GM23338 (cell line): ENCODE results near the gene ST8SIA3.

Experiments
- CREB1 ChIP-seq: fragments of 250-450 bp; sonication (Bioruptor Pico); IDR thresholded peaks from 2 replicates; pipeline ENCODE4 v1.5.0; 2020; ENCODE audit warnings: low read depth, mild to moderate bottlenecking, moderate library complexity
- EZH2 ChIP-seq: fragments of 200-600 bp; sonication (generic); IDR thresholded peaks from one replicate; pipeline ENCODE4 v1.8.0; 2017; ENCODE audit warnings: antibody characterized with exemption, mild to moderate bottlenecking, low read depth; ENCODE audit not compliant: unreplicated experiment
- EZH2phosphoT487 ChIP-seq: fragments of 200-600 bp; sonication (generic); IDR thresholded peaks from one replicate; pipeline ENCODE4 v1.8.1; 2018; ENCODE audit warnings: antibody characterized with exemption; ENCODE audit not compliant: unreplicated experiment
- POLR2AphosphoS5 ChIP-seq: IDR thresholded peaks from 2 replicates; pipeline ENCODE4 v1.6.1; 2016; ENCODE audit warnings: antibody characterized with exemption, low read depth
- STAT1 ChIP-seq: IDR thresholded peaks from one replicate; pipeline ENCODE4 v1.6.1; 2016; ENCODE audit warnings: antibody characterized with exemption; ENCODE audit not compliant: unreplicated experiment
- ZNF114 ChIP-seq: fragments of 250-450 bp; sonication (Bioruptor Pico); IDR thresholded peaks from 2 replicates; pipeline ENCODE4 v1.5.0; 2020; ENCODE audit warnings: mild to moderate bottlenecking, moderate library complexity
- TF ChIP-seq, protein P1 (sequence below): IDR thresholded peaks from one replicate; pipeline ENCODE4 v1.6.1; 2018; ENCODE audit warnings: antibody characterized with exemption; ENCODE audit not compliant: unreplicated experiment
- TF ChIP-seq, protein P2 (sequence below), 2 experiments: fragments of 200-600 bp in 1 of 2; sonication (generic) in 1 of 2; conservative IDR thresholded peaks; 2 replicates each; pipeline versions ENCODE4 v1.5.1 to v1.6.1; 2016 to 2017; ENCODE audit warnings: antibody characterized with exemption in 2 of 2, low read depth in 2 of 2, mild to moderate bottlenecking in 2 of 2, moderate library complexity in 1 of 2
- TF ChIP-seq, protein P3 (sequence below): fragments of 250-450 bp; sonication (Bioruptor Pico); IDR thresholded peaks from 2 replicates; pipeline ENCODE4 v1.5.0; 2020; ENCODE audit warnings: mild to moderate bottlenecking, moderate library complexity

DNA sequence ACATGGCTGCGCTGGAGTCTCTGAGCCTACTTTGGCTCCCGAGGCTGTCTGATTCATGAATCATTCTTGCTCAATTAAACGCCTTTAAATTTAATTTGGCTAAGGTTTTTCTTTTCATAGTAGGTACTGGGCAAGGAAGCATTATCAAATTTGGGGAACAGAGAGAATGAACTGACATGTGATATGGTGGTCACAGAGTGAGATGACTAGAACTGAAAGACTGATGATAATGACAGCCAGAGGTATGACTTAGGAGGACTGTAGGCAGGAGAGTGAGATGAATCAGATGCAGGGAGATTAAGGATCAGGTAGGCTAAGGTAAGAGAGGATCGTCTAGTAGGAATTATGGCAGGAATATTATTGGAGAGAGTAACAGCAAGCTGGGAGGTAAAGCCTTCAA is 40.9 kb upstream of the ST8SIA3 start:
- TF ChIP-seq, protein P1, sequence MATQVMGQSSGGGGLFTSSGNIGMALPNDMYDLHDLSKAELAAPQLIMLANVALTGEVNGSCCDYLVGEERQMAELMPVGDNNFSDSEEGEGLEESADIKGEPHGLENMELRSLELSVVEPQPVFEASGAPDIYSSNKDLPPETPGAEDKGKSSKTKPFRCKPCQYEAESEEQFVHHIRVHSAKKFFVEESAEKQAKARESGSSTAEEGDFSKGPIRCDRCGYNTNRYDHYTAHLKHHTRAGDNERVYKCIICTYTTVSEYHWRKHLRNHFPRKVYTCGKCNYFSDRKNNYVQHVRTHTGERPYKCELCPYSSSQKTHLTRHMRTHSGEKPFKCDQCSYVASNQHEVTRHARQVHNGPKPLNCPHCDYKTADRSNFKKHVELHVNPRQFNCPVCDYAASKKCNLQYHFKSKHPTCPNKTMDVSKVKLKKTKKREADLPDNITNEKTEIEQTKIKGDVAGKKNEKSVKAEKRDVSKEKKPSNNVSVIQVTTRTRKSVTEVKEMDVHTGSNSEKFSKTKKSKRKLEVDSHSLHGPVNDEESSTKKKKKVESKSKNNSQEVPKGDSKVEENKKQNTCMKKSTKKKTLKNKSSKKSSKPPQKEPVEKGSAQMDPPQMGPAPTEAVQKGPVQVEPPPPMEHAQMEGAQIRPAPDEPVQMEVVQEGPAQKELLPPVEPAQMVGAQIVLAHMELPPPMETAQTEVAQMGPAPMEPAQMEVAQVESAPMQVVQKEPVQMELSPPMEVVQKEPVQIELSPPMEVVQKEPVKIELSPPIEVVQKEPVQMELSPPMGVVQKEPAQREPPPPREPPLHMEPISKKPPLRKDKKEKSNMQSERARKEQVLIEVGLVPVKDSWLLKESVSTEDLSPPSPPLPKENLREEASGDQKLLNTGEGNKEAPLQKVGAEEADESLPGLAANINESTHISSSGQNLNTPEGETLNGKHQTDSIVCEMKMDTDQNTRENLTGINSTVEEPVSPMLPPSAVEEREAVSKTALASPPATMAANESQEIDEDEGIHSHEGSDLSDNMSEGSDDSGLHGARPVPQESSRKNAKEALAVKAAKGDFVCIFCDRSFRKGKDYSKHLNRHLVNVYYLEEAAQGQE: no peak
- TF ChIP-seq ZNF114 (CRISPR knock-in tag) (no peak), POLR2AphosphoS5 (no peak), STAT1 (no peak), EZH2 (no peak), CREB1 (CRISPR knock-in tag) (no peak), EZH2phosphoT487 (no peak)
- TF ChIP-seq, protein P2, sequence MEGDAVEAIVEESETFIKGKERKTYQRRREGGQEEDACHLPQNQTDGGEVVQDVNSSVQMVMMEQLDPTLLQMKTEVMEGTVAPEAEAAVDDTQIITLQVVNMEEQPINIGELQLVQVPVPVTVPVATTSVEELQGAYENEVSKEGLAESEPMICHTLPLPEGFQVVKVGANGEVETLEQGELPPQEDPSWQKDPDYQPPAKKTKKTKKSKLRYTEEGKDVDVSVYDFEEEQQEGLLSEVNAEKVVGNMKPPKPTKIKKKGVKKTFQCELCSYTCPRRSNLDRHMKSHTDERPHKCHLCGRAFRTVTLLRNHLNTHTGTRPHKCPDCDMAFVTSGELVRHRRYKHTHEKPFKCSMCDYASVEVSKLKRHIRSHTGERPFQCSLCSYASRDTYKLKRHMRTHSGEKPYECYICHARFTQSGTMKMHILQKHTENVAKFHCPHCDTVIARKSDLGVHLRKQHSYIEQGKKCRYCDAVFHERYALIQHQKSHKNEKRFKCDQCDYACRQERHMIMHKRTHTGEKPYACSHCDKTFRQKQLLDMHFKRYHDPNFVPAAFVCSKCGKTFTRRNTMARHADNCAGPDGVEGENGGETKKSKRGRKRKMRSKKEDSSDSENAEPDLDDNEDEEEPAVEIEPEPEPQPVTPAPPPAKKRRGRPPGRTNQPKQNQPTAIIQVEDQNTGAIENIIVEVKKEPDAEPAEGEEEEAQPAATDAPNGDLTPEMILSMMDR (conservative IDR thresholded peaks at IDR 0.05; ENCODE audit: low read depth in 2 of 2): no peak
- TF ChIP-seq, protein P3, sequence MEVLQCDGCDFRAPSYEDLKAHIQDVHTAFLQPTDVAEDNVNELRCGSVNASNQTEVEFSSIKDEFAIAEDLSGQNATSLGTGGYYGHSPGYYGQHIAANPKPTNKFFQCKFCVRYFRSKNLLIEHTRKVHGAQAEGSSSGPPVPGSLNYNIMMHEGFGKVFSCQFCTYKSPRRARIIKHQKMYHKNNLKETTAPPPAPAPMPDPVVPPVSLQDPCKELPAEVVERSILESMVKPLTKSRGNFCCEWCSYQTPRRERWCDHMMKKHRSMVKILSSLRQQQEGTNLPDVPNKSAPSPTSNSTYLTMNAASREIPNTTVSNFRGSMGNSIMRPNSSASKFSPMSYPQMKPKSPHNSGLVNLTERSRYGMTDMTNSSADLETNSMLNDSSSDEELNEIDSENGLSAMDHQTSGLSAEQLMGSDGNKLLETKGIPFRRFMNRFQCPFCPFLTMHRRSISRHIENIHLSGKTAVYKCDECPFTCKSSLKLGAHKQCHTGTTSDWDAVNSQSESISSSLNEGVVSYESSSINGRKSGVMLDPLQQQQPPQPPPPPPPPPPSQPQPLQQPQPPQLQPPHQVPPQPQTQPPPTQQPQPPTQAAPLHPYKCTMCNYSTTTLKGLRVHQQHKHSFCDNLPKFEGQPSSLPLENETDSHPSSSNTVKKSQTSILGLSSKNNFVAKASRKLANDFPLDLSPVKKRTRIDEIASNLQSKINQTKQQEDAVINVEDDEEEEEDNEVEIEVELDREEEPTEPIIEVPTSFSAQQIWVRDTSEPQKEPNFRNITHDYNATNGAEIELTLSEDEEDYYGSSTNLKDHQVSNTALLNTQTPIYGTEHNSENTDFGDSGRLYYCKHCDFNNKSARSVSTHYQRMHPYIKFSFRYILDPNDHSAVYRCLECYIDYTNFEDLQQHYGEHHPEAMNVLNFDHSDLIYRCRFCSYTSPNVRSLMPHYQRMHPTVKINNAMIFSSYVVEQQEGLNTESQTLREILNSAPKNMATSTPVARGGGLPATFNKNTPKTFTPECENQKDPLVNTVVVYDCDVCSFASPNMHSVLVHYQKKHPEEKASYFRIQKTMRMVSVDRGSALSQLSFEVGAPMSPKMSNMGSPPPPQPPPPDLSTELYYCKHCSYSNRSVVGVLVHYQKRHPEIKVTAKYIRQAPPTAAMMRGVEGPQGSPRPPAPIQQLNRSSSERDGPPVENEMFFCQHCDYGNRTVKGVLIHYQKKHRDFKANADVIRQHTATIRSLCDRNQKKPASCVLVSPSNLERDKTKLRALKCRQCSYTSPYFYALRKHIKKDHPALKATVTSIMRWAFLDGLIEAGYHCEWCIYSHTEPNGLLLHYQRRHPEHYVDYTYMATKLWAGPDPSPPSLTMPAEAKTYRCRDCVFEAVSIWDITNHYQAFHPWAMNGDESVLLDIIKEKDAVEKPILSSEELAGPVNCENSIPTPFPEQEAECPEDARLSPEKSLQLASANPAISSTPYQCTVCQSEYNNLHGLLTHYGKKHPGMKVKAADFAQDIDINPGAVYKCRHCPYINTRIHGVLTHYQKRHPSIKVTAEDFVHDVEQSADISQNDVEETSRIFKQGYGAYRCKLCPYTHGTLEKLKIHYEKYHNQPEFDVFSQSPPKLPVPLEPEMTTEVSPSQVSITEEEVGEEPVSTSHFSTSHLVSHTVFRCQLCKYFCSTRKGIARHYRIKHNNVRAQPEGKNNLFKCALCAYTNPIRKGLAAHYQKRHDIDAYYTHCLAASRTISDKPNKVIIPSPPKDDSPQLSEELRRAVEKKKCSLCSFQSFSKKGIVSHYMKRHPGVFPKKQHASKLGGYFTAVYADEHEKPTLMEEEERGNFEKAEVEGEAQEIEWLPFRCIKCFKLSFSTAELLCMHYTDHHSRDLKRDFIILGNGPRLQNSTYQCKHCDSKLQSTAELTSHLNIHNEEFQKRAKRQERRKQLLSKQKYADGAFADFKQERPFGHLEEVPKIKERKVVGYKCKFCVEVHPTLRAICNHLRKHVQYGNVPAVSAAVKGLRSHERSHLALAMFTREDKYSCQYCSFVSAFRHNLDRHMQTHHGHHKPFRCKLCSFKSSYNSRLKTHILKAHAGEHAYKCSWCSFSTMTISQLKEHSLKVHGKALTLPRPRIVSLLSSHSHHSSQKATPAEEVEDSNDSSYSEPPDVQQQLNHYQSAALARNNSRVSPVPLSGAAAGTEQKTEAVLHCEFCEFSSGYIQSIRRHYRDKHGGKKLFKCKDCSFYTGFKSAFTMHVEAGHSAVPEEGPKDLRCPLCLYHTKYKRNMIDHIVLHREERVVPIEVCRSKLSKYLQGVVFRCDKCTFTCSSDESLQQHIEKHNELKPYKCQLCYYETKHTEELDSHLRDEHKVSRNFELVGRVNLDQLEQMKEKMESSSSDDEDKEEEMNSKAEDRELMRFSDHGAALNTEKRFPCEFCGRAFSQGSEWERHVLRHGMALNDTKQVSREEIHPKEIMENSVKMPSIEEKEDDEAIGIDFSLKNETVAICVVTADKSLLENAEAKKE: no peak
